K562 treated with DMSO at 1 percent for 48 hours (cell line): ENCODE data around the gene HBQ1. TPM values are rescaled to one million over a fixed set of nuclear protein-coding genes. Genes with fewer than 3 reads are reported as not detected.

Source experiments
- total RNA-seq: library from RNA; unstranded; fragments of 300-600 nt; gene quantifications from 2 replicates; pipeline ENCODE4 v1.2.3, GENCODE V29; 2022; ENCODE audit warnings: low replicate concordance; ENCODE audit errors: extremely low read depth

HBQ1 gene
- not detected in 2 replicates for total RNA-seq

DNA sequence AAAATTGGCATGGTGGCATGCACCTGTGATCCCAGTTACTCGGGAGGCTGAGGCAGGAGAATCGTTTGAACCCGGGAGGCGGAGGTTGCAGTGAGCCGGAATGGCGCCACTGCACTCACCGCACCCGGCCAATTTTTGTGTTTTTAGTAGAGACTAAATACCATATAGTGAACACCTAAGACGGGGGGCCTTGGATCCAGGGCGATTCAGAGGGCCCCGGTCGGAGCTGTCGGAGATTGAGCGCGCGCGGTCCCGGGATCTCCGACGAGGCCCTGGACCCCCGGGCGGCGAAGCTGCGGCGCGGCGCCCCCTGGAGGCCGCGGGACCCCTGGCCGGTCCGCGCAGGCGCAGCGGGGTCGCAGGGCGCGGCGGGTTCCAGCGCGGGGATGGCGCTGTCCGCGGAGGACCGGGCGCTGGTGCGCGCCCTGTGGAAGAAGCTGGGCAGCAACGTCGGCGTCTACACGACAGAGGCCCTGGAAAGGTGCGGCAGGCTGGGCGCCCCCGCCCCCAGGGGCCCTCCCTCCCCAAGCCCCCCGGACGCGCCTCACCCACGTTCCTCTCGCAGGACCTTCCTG, at the start of gene HBQ1:
TSS of gene HBQ1 (plus strand) at position 359 of the 575 bp plus-strand sequence. CDS start at position 387, 28 bp downstream.

DNA sequence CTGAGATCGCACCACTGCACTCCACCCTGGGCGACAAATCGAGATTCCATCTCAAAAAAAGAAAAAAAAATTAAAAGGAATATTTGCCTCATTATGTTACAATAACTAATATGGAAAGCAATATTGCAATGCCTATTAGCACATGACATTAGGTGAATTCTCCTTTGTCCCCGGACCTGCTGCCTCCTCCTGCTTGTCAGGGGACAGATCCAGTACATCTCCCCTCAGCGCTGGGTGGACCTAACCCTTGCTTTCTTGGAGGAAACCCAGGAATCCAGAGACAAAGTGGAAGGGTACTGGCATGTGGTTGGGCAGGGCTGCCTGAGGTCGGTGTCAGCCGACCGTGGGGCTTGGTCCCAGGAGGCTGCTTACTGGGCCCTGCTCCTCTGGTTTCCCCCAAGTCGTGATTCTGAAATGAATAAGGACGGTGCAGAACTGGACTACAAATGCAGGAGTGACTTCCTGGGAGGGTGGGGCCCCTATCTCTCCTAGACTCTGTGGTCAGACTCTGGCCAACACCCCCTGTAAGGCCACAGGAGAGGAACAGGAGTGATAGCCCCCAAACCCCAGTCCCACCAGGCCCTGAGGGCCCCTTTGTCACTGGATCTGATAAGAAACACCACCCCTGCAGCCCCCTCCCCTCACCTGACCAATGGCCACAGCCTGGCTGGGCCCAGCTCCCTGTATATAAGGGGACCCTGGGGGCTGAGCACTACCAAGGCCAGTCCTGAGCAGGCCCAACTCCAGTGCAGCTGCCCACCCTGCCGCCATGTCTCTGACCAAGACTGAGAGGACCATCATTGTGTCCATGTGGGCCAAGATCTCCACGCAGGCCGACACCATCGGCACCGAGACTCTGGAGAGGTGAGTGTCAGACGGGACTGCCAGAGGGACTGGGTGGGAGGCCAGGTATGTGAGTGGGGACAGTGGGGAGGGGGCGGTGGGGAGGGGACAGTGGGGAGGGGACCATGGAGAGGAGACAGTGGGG, 27.8 kb upstream of the HBQ1 start, which contains the start of gene HBZ:
TSS of gene HBZ (plus strand) at position 504 of the 988 bp plus-strand sequence. CDS start at position 770, 266 bp downstream.

DNA sequence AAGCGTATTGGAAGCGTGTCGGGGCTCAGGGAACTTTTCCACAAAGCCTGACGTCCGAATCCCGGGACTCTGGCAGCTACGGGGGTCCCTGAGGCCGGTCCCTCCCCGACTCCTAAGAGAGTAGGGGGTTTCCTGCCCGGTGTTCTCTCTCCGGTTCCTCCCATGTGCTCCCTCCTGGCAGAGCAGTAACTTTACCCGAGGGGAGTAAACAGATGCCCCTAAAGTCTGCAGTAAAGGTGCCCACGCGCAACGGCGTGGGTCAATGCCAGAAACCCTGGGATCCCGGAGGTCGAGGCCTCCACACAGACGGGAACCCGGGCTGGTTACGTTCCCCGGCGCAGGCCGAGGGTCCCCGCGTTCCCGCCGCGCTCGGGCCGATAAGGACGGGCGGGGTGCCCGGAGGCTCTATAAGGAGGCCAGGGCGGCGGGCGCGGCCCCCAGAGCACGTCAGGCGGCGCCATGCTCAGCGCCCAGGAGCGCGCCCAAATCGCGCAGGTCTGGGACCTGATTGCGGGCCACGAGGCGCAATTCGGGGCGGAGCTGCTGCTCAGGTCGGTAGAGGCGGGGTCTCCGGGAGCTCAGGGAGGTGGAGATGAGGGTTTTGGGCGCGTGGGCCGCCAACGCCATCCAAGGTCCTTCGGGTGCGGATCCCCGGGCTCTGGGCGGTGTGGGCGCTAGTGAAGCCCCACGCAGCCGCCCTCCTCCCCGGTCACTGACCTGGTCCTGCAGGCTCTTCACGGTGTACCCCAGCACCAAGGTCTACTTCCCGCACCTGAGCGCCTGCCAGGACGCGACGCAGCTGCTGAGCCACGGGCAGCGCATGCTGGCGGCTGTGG, 14.5 kb upstream of the HBQ1 start, which contains the start of gene HBM:
TSS of gene HBM (plus strand) at position 440 of the 836 bp plus-strand sequence. CDS start at position 460, 20 bp downstream.

DNA sequence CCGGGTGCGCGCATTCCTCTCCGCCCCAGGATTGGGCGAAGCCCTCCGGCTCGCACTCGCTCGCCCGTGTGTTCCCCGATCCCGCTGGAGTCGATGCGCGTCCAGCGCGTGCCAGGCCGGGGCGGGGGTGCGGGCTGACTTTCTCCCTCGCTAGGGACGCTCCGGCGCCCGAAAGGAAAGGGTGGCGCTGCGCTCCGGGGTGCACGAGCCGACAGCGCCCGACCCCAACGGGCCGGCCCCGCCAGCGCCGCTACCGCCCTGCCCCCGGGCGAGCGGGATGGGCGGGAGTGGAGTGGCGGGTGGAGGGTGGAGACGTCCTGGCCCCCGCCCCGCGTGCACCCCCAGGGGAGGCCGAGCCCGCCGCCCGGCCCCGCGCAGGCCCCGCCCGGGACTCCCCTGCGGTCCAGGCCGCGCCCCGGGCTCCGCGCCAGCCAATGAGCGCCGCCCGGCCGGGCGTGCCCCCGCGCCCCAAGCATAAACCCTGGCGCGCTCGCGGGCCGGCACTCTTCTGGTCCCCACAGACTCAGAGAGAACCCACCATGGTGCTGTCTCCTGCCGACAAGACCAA, 7.8 kb upstream of the HBQ1 start, which contains the start of gene HBA2:
TSS of gene HBA2 (plus strand) at position 503 of the 568 bp plus-strand sequence. CDS start at position 540, 37 bp downstream.

DNA sequence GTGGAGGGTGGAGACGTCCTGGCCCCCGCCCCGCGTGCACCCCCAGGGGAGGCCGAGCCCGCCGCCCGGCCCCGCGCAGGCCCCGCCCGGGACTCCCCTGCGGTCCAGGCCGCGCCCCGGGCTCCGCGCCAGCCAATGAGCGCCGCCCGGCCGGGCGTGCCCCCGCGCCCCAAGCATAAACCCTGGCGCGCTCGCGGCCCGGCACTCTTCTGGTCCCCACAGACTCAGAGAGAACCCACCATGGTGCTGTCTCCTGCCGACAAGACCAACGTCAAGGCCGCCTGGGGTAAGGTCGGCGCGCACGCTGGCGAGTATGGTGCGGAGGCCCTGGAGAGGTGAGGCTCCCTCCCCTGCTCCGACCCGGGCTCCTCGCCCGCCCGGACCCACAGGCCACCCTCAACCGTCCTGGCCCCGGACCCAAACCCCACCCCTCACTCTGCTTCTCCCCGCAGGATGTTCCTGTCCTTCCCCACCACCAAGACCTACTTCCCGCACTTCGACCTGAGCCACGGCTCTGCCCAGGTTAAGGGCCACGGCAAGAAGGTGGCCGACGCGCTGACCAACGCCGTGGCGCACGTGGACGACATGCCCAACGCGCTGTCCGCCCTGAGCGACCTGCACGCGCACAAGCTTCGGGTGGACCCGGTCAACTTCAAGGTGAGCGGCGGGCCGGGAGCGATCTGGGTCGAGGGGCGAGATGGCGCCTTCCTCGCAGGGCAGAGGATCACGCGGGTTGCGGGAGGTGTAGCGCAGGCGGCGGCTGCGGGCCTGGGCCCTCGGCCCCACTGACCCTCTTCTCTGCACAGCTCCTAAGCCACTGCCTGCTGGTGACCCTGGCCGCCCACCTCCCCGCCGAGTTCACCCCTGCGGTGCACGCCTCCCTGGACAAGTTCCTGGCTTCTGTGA, 3.5 kb upstream of the HBQ1 start, which contains the start of gene HBA1:
TSS of gene HBA1 (plus strand) at position 204 of the 906 bp plus-strand sequence. CDS start at position 241, 37 bp downstream.

DNA sequence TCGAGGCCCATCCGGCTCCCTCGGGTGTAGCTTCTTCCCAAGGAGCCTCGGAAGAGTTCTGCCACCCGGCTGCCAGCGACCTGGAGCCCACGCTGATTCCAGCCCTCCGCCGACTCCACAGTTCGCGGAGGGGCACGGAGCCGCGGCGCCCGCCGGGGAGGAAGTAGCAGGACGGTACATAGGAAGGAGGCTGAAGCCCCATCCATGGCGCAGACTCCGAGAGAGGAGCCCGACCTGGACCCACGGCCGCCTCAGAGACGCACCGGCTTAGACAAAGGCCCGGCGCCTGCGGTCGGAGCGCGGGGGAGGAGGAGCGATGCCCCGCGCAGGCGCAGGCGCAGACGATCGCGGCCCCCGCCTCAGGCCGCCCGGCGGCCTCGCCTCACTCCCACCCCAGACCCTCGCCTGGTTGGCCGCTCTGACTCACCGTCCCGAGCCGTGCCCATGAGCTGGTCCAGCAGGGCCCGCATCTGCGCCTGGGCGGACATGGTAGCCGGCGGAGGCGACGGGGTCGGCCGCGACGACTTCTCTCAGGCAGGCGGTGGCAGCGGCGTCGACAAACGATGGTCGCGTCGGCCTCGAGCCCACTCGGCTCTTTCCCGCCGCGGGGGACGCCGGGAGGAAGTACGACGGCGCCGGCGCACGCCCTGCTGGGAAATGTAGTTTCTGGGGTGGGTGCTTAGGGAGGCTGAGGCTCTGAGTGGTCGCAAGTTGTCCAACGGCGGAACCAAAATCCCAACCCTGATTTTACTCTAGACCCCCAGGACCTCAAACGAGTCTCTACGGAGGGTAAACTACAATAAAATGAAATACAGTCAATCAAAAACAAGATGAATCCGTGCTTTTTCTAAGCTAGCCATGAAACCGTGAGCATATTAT, 48.8 kb downstream of the HBQ1 start, which contains the start of gene LUC7L:
TSS of gene LUC7L (minus strand) at position 598 of the 879 bp plus-strand sequence. CDS start at position 488, 110 bp downstream.

Other genes with a start within 250 kb of the HBQ1 start
- gene POLR3K, start 126.9 kb upstream of the HBQ1 start, total RNA-seq, result not detected in 2 replicates
- not detected in 2 replicates for gene SNRNP25, start 126.6 kb upstream of the HBQ1 start, total RNA-seq
- not detected in 2 replicates for gene RHBDF1, start 107.8 kb upstream of the HBQ1 start, total RNA-seq
- not detected in 2 replicates for gene MPG, start 102.2 kb upstream of the HBQ1 start, total RNA-seq
- gene NPRL3, start 41.8 kb upstream of the HBQ1 start, total RNA-seq, result not detected in 2 replicates
- gene HBZ, start 27.8 kb upstream of the HBQ1 start, total RNA-seq, result not detected in 2 replicates
- not detected in 2 replicates for gene HBM, start 14.5 kb upstream of the HBQ1 start, total RNA-seq
- not detected in 2 replicates for gene HBA2, start 7.6 kb upstream of the HBQ1 start, total RNA-seq
- gene HBA1, start 3.8 kb upstream of the HBQ1 start, total RNA-seq, result not detected in 2 replicates
- not detected in 2 replicates for gene LUC7L, start 49.0 kb downstream of the HBQ1 start, total RNA-seq
- not detected in 2 replicates for gene FAM234A, start 54.4 kb downstream of the HBQ1 start, total RNA-seq
- not detected in 2 replicates for gene RGS11, start 95.5 kb downstream of the HBQ1 start, total RNA-seq
- gene ARHGDIG, start 100.1 kb downstream of the HBQ1 start, total RNA-seq, result not detected in 2 replicates
- gene PDIA2, start 102.7 kb downstream of the HBQ1 start, total RNA-seq, result not detected in 2 replicates
- not detected in 2 replicates for gene AXIN1, start 172.3 kb downstream of the HBQ1 start, total RNA-seq
- gene MRPL28, start 190.1 kb downstream of the HBQ1 start, total RNA-seq, result not detected in 2 replicates
- not detected in 2 replicates for gene PGAP6, start 201.5 kb downstream of the HBQ1 start, total RNA-seq
- gene NME4, start 216.7 kb downstream of the HBQ1 start, total RNA-seq, result not detected in 2 replicates
- gene DECR2, start 221.4 kb downstream of the HBQ1 start, total RNA-seq, result not detected in 2 replicates
- gene RAB11FIP3, start 245.2 kb downstream of the HBQ1 start, total RNA-seq, result not detected in 2 replicates